DND-41 (cell line): Measurements from ENCODE around the gene EPB41L4B.

Source experiments
- ATAC-seq: fragments of 200-7000 bp; cut with Tn5 transposase; 3 replicates; pipeline ENCODE4 v1.9.1; 2021; ENCODE audit warnings: low read depth; ENCODE audit not compliant: insufficient read depth
- DNase-seq: peaks from one replicate; pipeline ENCODE4 v3.0.0-alpha.2; 2020
- H2AFZ ChIP-seq: 2 replicates; pipeline ENCODE4 v1.6.0; 2012; ENCODE audit warnings: low read depth, low read length
- H3K27ac ChIP-seq: 2 replicates; pipeline ENCODE4 v1.5.1; 2012; ENCODE audit warnings: low read length, inconsistent platforms
- H3K27me3 ChIP-seq: fragments of 200-600 bp; sonication (generic); 2 replicates; pipeline ENCODE4 v1.6.0; 2012; ENCODE audit warnings: low read length, mild to moderate bottlenecking, inconsistent platforms; ENCODE audit not compliant: insufficient read depth, poor library complexity
- H3K36me3 ChIP-seq: 2 replicates; pipeline ENCODE4 v1.5.1; 2012; ENCODE audit warnings: low read length, inconsistent platforms; ENCODE audit not compliant: insufficient read depth
- H3K4me1 ChIP-seq: 2 replicates; pipeline ENCODE4 v1.5.1; 2012; ENCODE audit warnings: mild to moderate bottlenecking, low read length; ENCODE audit not compliant: insufficient read depth
- H3K4me2 ChIP-seq: 2 replicates; pipeline ENCODE4 v1.6.0; 2012; ENCODE audit warnings: mild to moderate bottlenecking, moderate library complexity, low read length, inconsistent platforms; ENCODE audit not compliant: insufficient read depth
- H3K4me3 ChIP-seq, 2 experiments: fragments of 200-600 bp in 1 of 2; shearing (Covaris generic) in 1 of 2; 2 replicates each; pipeline ENCODE4 v1.5.1; 2012 to 2016; ENCODE audit warnings: inconsistent platforms in 2 of 2, low read length in 2 of 2, mild to moderate bottlenecking in 2 of 2, low read depth in 1 of 2, moderate library complexity in 1 of 2
- H3K79me2 ChIP-seq: 2 replicates; pipeline ENCODE4 v1.6.0; 2012; ENCODE audit warnings: low read length, inconsistent platforms; ENCODE audit not compliant: insufficient read depth
- H3K9ac ChIP-seq: 2 replicates; pipeline ENCODE4 v1.6.0; 2012; ENCODE audit warnings: low read depth, mild to moderate bottlenecking, inconsistent platforms, low read length, moderate library complexity
- H3K9me3 ChIP-seq: 2 replicates; pipeline ENCODE4 v1.5.1; 2012; ENCODE audit warnings: low read length, moderate library complexity, mild to moderate bottlenecking, inconsistent platforms; ENCODE audit not compliant: insufficient read depth, severe bottlenecking
- H4K20me1 ChIP-seq: 2 replicates; pipeline ENCODE4 v1.6.0; 2012; ENCODE audit warnings: low read length; ENCODE audit not compliant: insufficient read depth
- CTCF ChIP-seq: IDR thresholded peaks from 2 replicates; pipeline ENCODE4 v1.5.1; 2012; ENCODE audit warnings: borderline replicate concordance, low read length, moderate library complexity, mild to moderate bottlenecking; ENCODE audit not compliant: poor library complexity, severe bottlenecking; ENCODE audit errors: extremely low read depth
- EZH2 ChIP-seq: IDR thresholded peaks from 3 replicates; pipeline ENCODE4 v1.6.1; 2012; ENCODE audit warnings: borderline replicate concordance, low read depth, mild to moderate bottlenecking, moderate library complexity, low read length, inconsistent platforms; ENCODE audit not compliant: severe bottlenecking

EPB41L4B gene

GRCh38 chr9:109272045-109272444 is 48.8 kb downstream of the EPB41L4B start:
- H3K9me3 ChIP-seq: peaks cover 2% of the 10 kb centered on the region
- H3K27ac ChIP-seq: no peak overlapping the region
- H3K79me2 ChIP-seq: no peaks in the 10 kb centered on the region
- no peaks in the 10 kb centered on the region for H3K4me1 ChIP-seq
- H3K4me3 ChIP-seq: no peak overlapping the region
- TF ChIP-seq EZH2 (no peak), CTCF (no peak)
- no peak overlapping the region for H3K9ac ChIP-seq
- no peaks in the 10 kb centered on the region for H4K20me1 ChIP-seq
- no peak for ATAC-seq
- no peak for DNase-seq
- H3K4me2 ChIP-seq: no peak overlapping the region
- no peaks in the 10 kb centered on the region for H3K27me3 ChIP-seq
- H3K36me3 ChIP-seq: no peaks in the 10 kb centered on the region
- no peak overlapping the region for H2AFZ ChIP-seq

GRCh38 chr9:109270971-109271925 is 49.6 kb downstream of the EPB41L4B start:
- Histone ChIP-seq H3K4me3 (no peak overlapping the region), H3K36me3 (no peaks in the 10 kb centered on the region), H2AFZ (no peak overlapping the region), H3K27ac (no peak overlapping the region), H3K9ac (no peak overlapping the region), H3K27me3 (no peaks in the 10 kb centered on the region), H3K79me2 (no peaks in the 10 kb centered on the region), H3K4me1 (no peaks in the 10 kb centered on the region), H3K9me3 (peaks cover 2% of the 10 kb centered on the region), H4K20me1 (no peaks in the 10 kb centered on the region), H3K4me2 (no peak overlapping the region)
- no peak for ATAC-seq
- no peak for TF ChIP-seq CTCF
- no peak for TF ChIP-seq EZH2
- DNase-seq: no peak

GRCh38 chr9:109270441-109270840 is 50.4 kb downstream of the EPB41L4B start:
- H4K20me1 ChIP-seq: no peaks in the 10 kb centered on the region
- H3K36me3 ChIP-seq: no peaks in the 10 kb centered on the region
- no peaks in the 10 kb centered on the region for H3K4me1 ChIP-seq
- no peak overlapping the region for H2AFZ ChIP-seq
- no peak overlapping the region for H3K4me2 ChIP-seq
- H3K9me3 ChIP-seq: peaks cover 2% of the 10 kb centered on the region
- H3K79me2 ChIP-seq: no peaks in the 10 kb centered on the region
- no peaks in the 10 kb centered on the region for H3K27me3 ChIP-seq
- ATAC-seq (no peak), DNase-seq (no peak)
- H3K9ac ChIP-seq: no peak overlapping the region
- no peak overlapping the region for H3K4me3 ChIP-seq
- H3K27ac ChIP-seq: no peak overlapping the region
- TF ChIP-seq EZH2 (no peak), CTCF (no peak)
